Measurements from ENCODE around the gene PCDHB6.
"Not testable (repeated sequence)": the region's sequence is repeated elsewhere in the genome, so short reads cannot be mapped to it uniquely, and the experiment has no call there.

Gene PCDHB6

DNA sequence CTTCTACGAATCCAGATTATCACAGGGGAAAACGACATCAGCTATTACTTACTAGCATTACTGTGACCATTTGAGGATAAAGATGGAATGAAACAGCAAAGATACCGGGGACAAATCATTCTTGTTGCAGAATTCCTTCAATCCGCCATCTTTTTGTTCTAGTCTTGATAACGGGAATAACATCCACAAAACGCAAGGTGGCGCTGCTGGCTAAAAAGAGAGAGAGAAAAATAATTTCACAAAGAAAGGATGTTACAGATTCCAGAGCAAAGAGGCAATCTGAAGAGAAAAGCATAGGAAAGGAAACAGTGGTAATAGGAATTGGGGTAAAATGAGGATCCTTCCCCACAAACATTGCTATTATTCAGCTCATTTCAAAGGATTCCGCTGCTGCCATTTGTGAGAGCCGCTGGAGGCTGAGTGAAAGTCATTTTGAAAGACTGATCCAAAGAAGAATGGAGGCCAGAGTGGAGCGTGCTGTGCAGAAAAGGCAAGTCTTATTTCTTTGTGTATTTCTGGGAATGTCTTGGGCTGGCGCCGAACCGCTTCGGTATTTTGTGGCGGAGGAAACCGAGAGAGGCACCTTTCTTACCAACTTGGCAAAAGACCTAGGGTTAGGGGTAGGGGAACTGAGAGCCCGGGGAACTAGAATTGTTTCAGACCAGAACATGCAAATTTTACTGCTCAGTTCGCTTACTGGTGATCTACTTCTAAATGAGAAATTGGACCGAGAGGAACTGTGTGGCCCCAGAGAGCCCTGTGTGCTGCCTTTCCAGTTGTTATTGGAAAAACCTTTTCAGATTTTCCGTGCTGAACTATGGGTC lies 22.7 kb downstream of the PCDHB6 start, which contains the start of gene PCDHB7:
Gene PCDHB7 (plus strand): TSS at position 264 of the 824 bp plus-strand sequence. CDS start 192 bp downstream, at position 456.
- no peak for DNase-seq (ENCODE audit: low spot score)

DNA sequence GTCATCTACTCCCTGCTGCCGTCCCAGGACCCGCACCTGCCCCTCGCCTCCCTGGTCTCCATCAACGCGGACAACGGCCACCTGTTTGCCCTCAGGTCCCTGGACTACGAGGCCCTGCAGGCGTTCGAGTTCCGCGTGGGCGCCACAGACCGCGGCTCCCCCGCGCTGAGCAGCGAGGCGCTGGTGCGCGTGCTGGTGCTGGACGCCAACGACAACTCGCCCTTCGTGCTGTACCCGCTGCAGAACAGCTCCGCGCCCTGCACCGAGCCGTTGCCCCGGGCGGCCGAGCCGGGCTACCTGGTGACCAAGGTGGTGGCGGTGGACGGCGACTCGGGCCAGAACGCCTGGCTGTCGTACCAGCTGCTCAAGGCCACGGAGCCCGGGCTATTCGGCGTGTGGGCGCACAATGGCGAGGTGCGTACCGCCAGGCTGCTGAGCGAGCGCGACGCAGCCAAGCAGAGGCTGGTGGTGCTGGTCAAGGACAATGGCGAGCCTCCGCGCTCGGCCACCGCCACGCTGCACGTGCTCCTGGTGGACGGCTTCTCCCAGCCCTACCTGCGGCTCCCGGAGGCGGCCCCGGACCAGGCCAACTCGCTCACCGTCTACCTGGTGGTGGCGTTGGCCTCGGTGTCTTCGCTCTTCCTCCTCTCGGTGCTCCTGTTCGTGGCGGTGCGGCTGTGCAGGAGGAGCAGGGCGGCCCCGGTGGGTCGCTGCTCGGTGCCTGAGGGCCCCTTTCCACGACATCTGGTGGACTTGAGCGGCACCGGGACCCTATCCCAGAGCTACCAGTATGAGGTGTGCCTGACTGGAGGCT lies 24.6 kb downstream of the PCDHB6 start:
- not testable (repeated sequence) for DNase-seq (ENCODE audit: low spot score)

- no peak for DNase-seq (ENCODE audit: low spot score)
These were observed 26.1 kb downstream of the PCDHB6 start for GRCh38 chr5:141175933-141176332.

- DNase-seq (ENCODE audit: low spot score), result not testable (repeated sequence)
These were observed 27.8 kb downstream of the PCDHB6 start, which contains the start of gene PCDHB8 for GRCh38 chr5:141177577-141178191. Gene PCDHB8 (plus strand): TSS chr5:141177790. CDS start chr5:141178035, 245 bp downstream.

- not testable (repeated sequence) for DNase-seq (ENCODE audit: low spot score)
These were observed 29.5 kb downstream of the PCDHB6 start for GRCh38 chr5:141179371-141179770.

DNA sequence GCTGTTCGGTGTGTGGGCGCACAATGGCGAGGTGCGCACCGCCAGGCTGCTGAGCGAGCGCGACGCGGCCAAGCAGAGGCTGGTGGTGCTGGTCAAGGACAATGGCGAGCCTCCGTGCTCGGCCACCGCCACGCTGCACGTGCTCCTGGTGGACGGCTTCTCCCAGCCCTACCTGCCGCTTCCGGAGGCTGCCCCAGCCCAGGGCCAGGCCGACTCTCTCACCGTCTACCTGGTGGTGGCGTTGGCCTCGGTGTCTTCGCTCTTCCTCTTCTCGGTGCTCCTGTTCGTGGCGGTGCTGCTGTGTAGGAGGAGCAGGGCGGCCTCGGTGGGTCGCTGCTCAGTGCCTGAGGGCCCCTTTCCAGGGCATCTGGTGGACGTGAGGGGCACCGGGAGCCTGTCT lies 30.0 kb downstream of the PCDHB6 start:
- DNase-seq (ENCODE audit: low spot score), result not testable (repeated sequence)

DNA sequence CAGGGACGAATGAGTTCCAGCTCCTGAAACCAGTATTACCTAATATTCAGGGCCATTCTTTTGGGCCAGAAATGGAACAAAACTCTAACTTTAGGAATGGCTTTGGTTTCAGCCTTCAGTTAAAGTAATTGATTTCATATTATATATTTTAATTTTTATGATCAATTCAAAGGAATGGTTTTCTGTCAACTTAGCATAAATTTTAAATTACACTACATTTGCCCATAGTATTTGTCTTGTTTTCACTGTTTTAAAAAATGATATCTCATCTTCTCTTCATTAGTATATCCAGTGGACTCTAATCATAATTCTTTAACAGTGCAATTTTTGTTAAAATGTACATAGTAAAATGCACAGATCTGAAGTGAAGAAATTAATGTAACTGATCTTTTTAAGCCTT lies 30.5 kb downstream of the PCDHB6 start:
- DNase-seq (ENCODE audit: low spot score), result no peak

DNA sequence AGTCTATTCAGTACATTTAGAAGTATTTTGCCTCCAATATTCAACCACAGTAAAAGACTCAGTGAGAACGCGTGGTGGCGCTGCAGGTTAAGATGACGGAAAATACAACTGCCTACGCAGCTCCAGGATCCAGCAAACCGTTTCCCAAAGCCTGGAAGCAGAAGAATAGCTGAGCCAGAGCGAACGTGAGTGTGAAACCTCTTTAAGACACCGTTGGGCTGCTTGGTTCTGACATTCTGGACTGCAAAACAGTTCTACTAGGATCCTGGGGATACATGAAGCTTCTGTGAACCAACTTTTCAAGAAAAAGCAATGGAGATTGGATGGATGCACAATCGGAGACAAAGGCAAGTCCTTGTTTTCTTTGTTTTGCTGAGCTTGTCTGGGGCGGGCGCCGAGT lies 32.4 kb downstream of the PCDHB6 start, which contains the start of gene PCDHB16:
Gene PCDHB16 (plus strand): TSS at position 140 of the 400 bp plus-strand sequence. CDS start 173 bp downstream, at position 313.
- DNase-seq (ENCODE audit: low spot score), result peak; percentile 64

- DNase-seq (ENCODE audit: low spot score), result not testable (repeated sequence)
These were observed 34.4 kb downstream of the PCDHB6 start for GRCh38 chr5:141184117-141184855.

DNA sequence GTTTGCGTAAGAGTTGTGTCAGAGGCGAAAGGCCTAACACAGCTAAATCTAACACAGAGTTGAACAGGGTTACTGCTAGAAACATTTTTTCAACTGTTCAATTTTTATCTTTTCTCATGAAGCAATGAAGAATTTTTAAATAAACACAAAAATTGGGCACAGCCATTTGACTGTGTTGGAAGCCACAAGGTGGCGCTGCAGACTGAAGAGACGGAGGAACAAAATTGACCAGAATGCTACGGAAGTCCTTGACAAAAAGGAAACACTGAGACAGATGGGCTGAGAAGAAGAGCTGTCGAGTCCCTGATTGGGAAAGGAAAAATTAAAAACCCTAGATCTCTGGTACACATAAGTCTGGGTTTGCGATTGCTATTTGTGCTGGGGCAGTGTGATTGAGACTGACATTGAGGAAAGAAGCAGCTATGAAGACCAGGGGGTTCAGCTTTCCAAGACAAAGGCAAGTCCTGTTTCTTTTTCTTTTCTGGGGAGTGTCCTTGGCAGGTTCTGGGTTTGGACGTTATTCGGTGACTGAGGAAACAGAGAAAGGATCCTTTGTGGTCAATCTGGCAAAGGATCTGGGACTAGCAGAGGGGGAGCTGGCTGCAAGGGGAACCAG lies 37.1 kb downstream of the PCDHB6 start, which contains the start of gene PCDHB9:
Gene PCDHB9 (plus strand): TSS at position 265 of the 616 bp plus-strand sequence. CDS start 158 bp downstream, at position 423.
- no peak for DNase-seq (ENCODE audit: low spot score)

DNA sequence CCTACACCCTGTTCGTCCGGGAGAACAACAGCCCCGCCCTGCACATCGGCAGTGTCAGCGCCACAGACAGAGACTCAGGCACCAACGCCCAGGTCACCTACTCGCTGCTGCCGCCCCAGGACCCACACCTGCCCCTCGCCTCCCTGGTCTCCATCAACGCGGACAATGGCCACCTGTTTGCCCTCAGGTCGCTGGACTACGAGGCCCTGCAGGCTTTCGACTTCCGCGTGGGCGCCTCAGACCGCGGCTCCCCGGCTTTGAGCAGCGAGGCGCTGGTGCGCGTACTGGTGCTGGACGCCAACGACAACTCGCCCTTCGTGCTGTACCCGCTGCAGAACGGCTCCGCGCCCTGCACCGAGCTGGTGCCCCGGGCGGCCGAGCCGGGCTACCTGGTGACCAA lies 38.8 kb downstream of the PCDHB6 start:
- not testable (repeated sequence) for DNase-seq (ENCODE audit: low spot score)

DNA sequence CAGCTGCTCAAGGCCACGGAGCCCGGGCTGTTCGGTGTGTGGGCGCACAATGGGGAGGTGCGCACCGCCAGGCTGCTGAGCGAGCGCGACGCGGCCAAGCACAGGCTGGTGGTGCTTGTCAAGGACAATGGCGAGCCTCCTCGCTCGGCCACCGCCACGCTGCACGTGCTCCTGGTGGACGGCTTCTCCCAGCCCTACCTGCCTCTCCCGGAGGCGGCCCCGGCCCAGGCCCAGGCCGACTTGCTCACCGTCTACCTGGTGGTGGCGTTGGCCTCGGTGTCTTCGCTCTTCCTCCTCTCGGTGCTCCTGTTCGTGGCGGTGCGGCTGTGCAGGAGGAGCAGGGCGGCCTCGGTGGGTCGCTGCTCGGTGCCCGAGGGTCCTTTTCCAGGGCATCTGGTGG lies 39.3 kb downstream of the PCDHB6 start:
- not testable (repeated sequence) for DNase-seq (ENCODE audit: low spot score)

GRCh38 chr5:141192110-141192725 lies 42.4 kb downstream of the PCDHB6 start, which contains the start of gene PCDHB10:
Gene PCDHB10 (plus strand): TSS chr5:141192353. CDS start chr5:141192553, 200 bp downstream.
- DNase-seq (ENCODE audit: low spot score), result peak; percentile 66

DNA sequence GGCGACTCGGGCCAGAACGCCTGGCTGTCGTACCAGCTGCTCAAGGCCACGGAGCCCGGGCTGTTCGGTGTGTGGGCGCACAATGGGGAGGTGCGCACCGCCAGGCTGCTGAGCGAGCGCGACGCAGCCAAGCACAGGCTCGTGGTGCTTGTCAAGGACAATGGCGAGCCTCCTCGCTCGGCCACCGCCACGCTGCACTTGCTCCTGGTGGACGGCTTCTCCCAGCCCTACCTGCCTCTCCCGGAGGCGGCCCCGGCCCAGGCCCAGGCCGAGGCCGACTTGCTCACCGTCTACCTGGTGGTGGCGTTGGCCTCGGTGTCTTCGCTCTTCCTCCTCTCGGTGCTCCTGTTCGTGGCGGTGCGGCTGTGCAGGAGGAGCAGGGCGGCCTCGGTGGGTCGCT lies 44.5 kb downstream of the PCDHB6 start:
- DNase-seq (ENCODE audit: low spot score), result not testable (repeated sequence)

GRCh38 chr5:141196363-141196762 lies 46.5 kb downstream of the PCDHB6 start:
- no peak for DNase-seq (ENCODE audit: low spot score)

DNA sequence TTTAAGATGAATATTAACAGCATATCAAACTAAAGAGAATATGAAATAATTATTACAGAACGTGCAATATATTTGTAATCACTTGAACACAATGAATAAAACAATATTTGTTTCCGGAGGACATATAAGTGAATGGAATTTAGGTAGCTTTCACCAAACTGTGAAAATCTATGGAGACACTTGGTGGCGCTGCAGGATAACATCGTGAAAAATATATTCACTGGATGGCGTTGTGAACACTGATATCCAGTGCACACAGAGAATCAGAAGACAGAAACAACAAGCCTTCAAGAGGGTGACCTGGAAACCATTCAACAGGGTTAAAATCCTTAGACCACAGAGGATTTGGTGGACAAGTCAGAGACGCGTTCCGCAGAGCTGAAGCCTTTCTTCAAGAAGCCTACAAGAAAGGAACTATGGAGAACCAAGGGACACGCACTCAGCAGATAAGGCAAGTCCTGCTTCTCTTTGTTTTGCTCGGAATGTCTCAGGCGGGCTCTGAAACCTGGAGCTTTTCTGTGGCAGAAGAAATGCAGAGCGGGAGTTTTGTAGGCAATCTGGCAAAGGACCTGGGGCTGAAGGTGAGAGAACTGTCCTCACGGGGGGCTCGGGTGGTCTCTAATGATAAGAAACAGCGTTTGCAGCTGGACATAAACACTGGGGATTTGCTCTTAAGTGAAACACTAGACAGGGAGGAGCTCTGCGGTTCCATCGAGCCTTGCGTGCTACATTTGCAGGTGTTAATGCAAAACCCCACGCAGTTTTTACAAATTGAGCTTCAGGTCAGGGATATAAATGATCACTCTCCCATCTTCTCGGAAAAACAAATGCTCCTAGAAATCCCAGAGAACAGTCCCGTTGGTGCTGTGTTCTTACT lies 49.7 kb downstream of the PCDHB6 start, which contains the start of gene PCDHB11:
Gene PCDHB11 (plus strand): TSS at position 269 of the 877 bp plus-strand sequence. CDS start 148 bp downstream, at position 417.
- DNase-seq (ENCODE audit: low spot score), result no peak

DNA sequence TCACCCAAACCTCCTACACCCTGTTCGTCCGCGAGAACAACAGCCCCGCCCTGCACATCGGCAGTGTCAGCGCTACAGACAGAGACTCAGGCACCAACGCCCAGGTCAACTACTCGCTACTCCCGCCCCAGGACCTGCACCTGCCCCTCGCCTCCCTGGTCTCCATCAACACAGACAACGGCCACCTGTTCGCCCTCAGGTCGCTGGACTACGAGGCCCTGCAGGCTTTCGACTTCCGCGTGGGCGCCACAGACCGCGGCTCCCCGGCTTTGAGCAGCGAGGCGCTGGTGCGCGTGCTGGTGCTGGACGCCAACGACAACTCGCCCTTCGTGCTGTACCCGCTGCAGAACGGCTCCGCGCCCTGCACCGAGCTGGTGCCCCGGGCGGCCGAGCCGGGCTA lies 51.3 kb downstream of the PCDHB6 start:
- DNase-seq (ENCODE audit: low spot score), result not testable (repeated sequence)

- DNase-seq (ENCODE audit: low spot score), result not testable (repeated sequence)
These were observed 51.8 kb downstream of the PCDHB6 start for GRCh38 chr5:141201646-141202045.
